Right hindlimb (tissue), 1 donor: ENCODE measurements around the gene SYCP2.
"Not testable (repeated sequence)": the region's sequence is repeated elsewhere in the genome, so short reads cannot be mapped to it uniquely, and the experiment has no call there.

Experiments used
- DNase-seq: peaks from one replicate; pipeline ENCODE4 v3.0.0-alpha.2; 2018

Gene SYCP2

GRCh38 chr20:59902470-59902869 lies 31.0 kb downstream of the SYCP2 start:
- no peak for DNase-seq

DNA sequence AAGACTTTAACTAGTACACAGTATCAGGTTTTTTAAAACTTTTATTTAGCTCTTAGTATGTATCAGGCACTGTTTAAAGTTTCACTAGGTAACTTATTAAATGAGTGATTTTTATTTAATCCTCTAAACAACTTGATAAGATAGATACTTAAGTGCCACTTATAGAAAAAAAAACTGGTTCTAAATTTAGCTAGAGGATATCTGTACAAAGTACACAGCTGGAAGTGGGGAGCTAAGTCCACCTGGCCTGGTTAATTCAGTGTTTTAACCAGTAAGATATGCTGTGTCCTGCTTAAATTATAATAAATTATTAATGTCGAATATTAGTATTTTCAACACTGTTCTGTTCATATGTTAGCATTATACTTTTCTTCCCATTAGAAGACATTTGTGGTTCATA lies 37.5 kb downstream of the SYCP2 start:
- DNase-seq, result no peak

- no peak for DNase-seq
These were observed 41.9 kb downstream of the SYCP2 start for GRCh38 chr20:59891581-59891980.

DNA sequence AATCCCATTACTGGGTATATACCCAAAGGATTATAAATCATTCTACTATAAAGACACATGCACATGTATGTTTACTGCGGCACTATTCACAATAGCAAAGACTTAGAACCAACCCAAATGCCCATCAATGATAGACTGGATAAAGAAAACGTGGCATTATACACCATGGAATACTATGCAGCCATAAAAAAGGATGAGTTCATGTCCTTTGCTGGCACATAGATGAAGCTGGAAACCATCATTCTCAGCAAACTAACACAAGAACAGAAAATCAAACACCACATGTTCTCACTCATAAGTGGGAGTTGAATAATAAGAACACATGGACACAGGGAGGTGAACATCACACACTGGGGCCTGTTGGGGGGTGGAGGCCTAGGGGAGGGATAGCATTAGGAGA lies 43.4 kb downstream of the SYCP2 start:
- DNase-seq, result not testable (repeated sequence)

DNA sequence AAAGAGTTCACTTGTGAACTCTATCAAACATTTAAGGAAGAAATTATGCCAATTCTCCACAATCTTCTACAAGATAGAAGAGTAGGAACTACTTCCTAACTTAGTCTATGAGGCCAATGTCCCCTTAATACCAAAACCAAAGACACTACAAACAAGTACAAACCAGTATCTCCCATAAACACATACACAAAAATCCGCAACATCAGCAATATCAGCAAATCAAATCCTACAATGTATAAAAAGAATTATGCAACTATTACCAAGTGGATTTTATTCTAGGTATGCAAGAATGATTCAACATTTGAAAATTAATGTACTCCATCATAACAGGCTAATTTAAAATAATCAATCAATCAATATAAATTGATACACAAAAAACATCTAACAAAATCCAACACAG lies 45.4 kb downstream of the SYCP2 start:
- DNase-seq, result no peak

- DNase-seq, result no peak
These were observed 48.9 kb downstream of the SYCP2 start for GRCh38 chr20:59884494-59884893.

- no peak for DNase-seq
These were observed 53.2 kb downstream of the SYCP2 start for GRCh38 chr20:59880198-59880597.

DNA sequence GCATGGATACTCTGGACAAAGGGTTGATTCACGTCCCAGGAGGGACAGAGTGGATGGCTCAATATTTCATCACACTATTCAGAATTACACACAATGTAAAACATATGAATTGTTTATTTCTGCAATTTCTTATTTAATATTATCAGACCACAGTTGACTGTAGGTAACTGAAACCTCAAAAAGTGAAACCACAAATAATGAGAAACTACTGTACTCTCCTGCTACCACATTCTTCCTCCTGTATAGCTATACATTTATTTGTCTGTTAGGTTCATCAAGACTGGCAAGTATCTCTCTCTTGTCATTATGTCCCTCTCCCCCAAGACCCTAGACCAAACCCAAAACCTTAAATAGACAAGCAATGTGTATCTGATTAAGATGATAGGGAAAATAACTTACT lies 60.0 kb downstream of the SYCP2 start:
- no peak for DNase-seq

GRCh38 chr20:59871096-59871495 lies 62.3 kb downstream of the SYCP2 start:
- DNase-seq, result no peak

GRCh38 chr20:59866338-59866737 lies 67.1 kb downstream of the SYCP2 start:
- no peak for DNase-seq

- DNase-seq, result no peak
These were observed 68.7 kb downstream of the SYCP2 start for GRCh38 chr20:59864726-59865125.

DNA sequence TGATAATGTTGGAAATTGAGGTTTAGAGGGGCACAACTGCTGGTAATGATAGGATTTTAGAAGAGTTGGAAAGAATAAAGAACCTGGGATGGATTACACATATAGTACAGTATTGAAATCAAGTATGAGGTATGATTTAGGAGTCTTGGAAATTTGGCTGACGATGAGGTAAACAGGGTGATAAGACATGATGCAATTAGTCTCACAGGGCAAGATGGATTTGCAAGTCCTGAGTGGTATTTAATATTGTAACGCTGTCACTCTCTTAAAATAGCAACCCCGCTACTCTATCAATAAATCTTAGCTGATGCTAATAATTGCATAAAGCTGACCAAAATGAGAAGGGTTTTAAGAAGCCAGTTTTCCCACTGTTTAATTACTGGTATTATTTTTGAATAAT lies 70.4 kb downstream of the SYCP2 start:
- DNase-seq, result no peak

GRCh38 chr20:59861401-59861800 lies 72.0 kb downstream of the SYCP2 start:
- no peak for DNase-seq

DNA sequence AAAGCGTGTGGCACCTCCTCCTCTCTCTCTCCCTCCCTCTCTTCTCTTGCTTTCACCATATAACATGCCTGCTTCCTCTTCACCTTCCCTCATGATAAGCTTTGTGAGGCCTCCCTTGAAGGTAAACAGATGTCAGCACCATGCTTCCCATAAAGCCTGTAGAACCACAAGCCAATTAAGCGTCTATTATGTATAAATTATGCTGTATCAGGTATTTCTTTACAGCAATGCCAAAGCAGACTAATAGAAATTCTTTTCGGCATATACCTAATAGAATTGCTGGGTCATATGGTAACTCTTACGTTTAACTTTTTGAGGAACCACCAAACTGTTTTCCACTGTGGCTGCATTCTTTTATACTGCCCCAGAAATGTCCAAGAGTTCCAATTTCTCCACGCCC lies 75.0 kb downstream of the SYCP2 start:
- no peak for DNase-seq

DNA sequence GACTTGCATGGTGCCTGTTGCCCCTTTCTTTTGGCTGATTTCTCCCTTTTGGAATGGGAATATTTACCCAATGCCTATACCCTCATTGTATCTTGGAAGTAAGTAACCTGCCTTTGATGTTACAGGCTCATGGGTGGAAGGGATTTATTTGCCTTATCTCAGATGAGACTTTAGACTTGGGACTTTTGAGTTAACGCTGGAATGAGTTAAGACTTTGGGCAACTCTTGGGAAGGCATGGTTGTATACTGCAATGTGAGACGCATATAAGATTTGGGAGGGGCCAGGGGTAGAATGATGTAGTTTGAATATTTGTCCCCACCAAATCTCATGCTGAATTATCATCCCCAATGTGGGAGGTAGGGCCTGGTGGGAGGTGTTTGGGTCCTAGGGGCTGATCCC lies 75.5 kb downstream of the SYCP2 start:
- DNase-seq, result no peak

GRCh38 chr20:59856941-59857340 lies 76.5 kb downstream of the SYCP2 start:
- not testable (repeated sequence) for DNase-seq

- DNase-seq, result not testable (repeated sequence)
These were observed 76.9 kb downstream of the SYCP2 start for GRCh38 chr20:59856526-59856925.

DNA sequence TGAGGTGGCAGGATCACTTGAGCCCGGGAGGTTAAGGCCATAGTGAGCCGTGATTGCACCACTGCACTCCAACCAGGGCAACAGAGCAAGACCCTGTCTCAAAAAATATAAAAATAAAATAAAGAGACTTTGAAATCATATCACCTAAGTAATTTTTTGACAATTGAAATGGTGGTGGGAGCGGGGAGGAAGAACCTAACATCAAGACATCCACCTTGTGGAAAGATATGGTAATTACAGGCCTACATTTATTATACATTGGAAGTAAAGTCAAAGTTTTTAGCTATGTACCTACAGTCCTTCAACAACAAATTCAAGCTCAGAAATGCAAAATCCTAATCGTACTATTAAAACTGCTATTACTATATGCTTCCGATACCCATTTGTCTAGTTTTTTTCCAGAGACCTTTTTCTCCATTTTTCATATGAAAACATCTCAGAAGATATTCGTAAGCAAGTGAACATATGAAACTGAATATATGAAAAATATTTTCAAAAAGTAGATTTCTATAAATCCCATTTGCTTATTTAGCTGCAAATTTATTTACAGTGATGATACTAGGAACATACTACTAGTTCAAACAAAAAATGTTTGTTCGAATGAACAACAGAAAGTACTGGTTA lies 83.3 kb downstream of the SYCP2 start:
- no peak for DNase-seq

DNA sequence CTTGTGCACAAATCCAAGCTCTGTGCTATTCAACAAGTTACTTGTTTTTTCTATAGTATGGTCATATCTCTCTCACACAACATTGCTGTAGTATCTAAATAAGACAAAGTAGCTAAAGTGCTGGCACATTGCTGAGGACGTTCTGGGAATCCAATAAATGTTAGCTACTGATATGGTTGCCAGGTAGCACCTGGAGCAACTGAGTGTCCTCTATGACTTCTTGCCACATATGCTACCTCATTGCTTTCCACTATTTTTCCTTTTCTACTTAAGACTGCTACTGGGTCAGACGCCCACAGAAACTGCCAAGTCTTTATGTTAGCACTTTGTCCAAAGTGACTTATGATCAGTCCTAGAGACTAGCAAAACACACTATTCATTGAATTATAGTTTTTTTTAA lies 85.3 kb downstream of the SYCP2 start:
- no peak for DNase-seq

DNA sequence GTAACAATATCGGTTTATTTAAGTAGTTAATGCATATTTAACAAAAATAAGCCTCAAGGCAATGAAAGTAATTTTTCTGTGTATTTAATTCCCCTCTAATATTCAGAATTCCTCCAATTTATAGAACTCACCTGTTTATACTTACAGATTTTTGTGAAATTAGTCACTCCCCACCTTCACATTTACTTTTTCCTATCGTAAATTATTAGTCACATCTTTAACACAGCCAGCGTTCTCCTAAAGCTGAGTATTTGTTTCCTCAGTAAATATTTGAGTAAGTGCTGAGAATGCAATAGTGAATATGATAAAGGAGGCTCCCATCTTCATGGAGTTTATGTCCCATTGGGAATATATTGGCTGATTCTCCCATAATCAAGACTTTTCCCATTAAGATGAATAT lies 88.0 kb downstream of the SYCP2 start:
- no peak for DNase-seq

DNA sequence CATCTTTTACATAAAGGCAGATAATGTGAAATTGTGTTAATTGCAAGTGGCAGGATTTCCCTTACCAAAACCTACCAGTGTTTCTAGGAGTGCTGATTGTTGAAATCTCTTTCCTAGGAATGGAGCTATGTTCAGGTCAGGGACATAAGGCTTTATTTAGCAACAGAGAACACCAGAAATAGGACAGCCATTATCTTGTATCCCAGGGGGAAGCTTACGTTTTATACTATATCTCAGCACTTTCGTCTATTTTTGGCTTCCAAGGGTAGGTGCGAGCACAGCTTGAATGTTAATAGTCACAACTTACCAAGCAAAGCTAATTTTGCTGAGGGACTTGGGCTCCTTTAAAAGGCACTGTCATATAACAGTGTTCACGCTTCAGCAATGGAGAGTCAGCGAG lies 94.0 kb downstream of the SYCP2 start:
- DNase-seq, result no peak

GRCh38 chr20:59837623-59838394 lies 95.6 kb downstream of the SYCP2 start:
- DNase-seq, result no peak

DNA sequence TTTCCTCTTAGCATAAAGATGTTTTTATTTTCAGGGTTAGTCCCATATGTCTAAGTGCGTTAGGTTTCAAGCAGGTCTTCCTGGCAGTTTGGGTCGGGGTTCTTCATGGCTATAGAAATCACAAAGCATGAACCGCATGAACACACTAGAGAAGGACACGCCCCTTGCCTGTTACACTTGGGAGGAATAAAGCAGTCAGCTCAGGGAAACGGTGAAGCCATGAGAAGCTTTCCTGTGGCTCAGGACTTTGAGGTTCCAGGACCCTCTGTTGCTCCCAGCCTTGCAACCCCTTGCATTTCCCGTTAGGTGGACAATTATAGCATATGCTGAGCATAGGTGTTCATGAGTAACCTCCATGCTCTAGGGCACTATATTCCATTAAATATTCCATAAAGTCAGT lies 96.7 kb downstream of the SYCP2 start:
- no peak for DNase-seq

GRCh38 chr20:59835448-59836395 lies 97.7 kb downstream of the SYCP2 start:
- peak; percentile 85 for DNase-seq
